Astrocyte (in vitro differentiated cells and primary cell): ENCODE data around the gene AUTS2.

Experiments used
- EZH2 ChIP-seq: IDR thresholded peaks from 2 replicates; pipeline ENCODE4 v1.6.1; 2012; ENCODE audit warnings: mild to moderate bottlenecking, low read length, inconsistent platforms; ENCODE audit not compliant: insufficient read depth
- TF ChIP-seq, protein P1 (sequence below): IDR thresholded peaks from 2 replicates; pipeline ENCODE4 v1.5.1; 2011; ENCODE audit warnings: low read depth, mild to moderate bottlenecking, inconsistent platforms, low read length, moderate library complexity; ENCODE audit not compliant: insufficient read depth

DNA sequence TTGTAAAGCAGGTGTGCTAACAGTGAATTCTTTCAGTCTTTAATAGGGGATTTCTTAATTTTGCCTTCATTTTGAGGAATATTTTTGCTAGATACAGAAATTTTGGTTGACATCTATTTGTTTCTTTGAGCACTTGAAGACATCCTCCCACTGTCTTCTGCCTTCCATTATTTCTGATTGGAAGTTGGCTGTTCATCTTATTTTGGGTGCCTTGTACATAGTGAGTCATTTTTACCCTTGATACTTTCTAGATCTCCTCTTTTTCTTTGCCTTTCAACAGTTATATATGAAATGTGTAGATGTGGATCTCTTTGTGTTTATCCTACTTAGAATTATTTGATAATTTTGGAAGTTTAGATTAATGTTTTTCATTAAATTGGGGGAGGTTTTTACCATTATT, 631.0 kb downstream of the AUTS2 start:
- TF ChIP-seq, protein P1, sequence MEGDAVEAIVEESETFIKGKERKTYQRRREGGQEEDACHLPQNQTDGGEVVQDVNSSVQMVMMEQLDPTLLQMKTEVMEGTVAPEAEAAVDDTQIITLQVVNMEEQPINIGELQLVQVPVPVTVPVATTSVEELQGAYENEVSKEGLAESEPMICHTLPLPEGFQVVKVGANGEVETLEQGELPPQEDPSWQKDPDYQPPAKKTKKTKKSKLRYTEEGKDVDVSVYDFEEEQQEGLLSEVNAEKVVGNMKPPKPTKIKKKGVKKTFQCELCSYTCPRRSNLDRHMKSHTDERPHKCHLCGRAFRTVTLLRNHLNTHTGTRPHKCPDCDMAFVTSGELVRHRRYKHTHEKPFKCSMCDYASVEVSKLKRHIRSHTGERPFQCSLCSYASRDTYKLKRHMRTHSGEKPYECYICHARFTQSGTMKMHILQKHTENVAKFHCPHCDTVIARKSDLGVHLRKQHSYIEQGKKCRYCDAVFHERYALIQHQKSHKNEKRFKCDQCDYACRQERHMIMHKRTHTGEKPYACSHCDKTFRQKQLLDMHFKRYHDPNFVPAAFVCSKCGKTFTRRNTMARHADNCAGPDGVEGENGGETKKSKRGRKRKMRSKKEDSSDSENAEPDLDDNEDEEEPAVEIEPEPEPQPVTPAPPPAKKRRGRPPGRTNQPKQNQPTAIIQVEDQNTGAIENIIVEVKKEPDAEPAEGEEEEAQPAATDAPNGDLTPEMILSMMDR = no peak
- no peak for TF ChIP-seq EZH2
